Endothelial cell of hepatic sinusoid (primary cell): ENCODE measurements around the gene SLC22A4.

Experiments used
- in situ Hi-C: cut with HindIII; loops from 2 replicates; pipeline ENCODE4 v1.10.0; 2017; ENCODE audit warnings: low sequenced_read_pairs

SLC22A4 gene

GRCh38 chr5:132293992-132294727 is at the start of gene SLC22A4:
SLC22A4 (plus strand) TSS chr5:132294394; CDS start chr5:132294617, 223 bp downstream.
- in situ Hi-C loops: no loop called here

- in situ Hi-C loops: no loop called here
Observed at GRCh38 chr5:132245593-132245992, 48.6 kb upstream of the SLC22A4 start.

GRCh38 chr5:132246806-132247205 is 47.4 kb upstream of the SLC22A4 start:
- in situ Hi-C loops: no loop called here

GRCh38 chr5:132250547-132250946 is 43.6 kb upstream of the SLC22A4 start:
- in situ Hi-C loops: no loop called here

- in situ Hi-C loops: no loop called here
Observed at GRCh38 chr5:132251220-132251725, 42.9 kb upstream of the SLC22A4 start.

- in situ Hi-C loops: no loop called here
Observed at GRCh38 chr5:132253008-132253441, 41.2 kb upstream of the SLC22A4 start.

GRCh38 chr5:132253452-132254320 is 40.5 kb upstream of the SLC22A4 start:
- in situ Hi-C loops: no loop called here

- in situ Hi-C loops: no loop called here
Observed at GRCh38 chr5:132254321-132254977, 39.7 kb upstream of the SLC22A4 start.

- in situ Hi-C loops: no loop called here
Observed at GRCh38 chr5:132256086-132256782, 38.0 kb upstream of the SLC22A4 start.

GRCh38 chr5:132256783-132257130 is 37.4 kb upstream of the SLC22A4 start:
- in situ Hi-C loops: no loop called here

GRCh38 chr5:132257131-132258101 is 36.8 kb upstream of the SLC22A4 start, which contains the start of gene PDLIM4:
PDLIM4 (plus strand) TSS chr5:132257696; CDS start chr5:132257735, 39 bp downstream.
- in situ Hi-C loops: no loop called here

GRCh38 chr5:132258102-132259068 is 35.8 kb upstream of the SLC22A4 start:
- in situ Hi-C loops: no loop called here

GRCh38 chr5:132259069-132259851 is 34.9 kb upstream of the SLC22A4 start:
- in situ Hi-C loops: no loop called here

- in situ Hi-C loops: loop anchor here (5.0 kb wide), 4 partner anchors 33 to 107 kb away; partner anchors contain the start of genes P4HA2 and SLC22A5
Observed at GRCh38 chr5:132260051-132260450, 34.1 kb upstream of the SLC22A4 start.

- in situ Hi-C loops: loop anchor here (5.0 kb wide), 4 partner anchors 34 to 106 kb away; partner anchors contain the start of genes P4HA2 and SLC22A5
Observed at GRCh38 chr5:132260714-132261551, 33.3 kb upstream of the SLC22A4 start.
